Keratinocyte (primary cell): ENCODE results near the gene RSPH1. TPM values are rescaled to one million over a fixed set of nuclear protein-coding genes. Genes with fewer than 3 reads are reported as not detected.
"Not testable (repeated sequence)": the region's sequence is repeated elsewhere in the genome, so short reads cannot be mapped to it uniquely, and the experiment has no call there.

Source experiments
- DNase-seq: peaks from one replicate; pipeline ENCODE4 v3.0.0-alpha.2; 2011; ENCODE audit warnings: low read depth, missing footprints, low spot score
- FAIRE-seq: peaks from 2 replicates; lab custom pipeline; 2011; peaks lifted over from hg19 to GRCh38; lab: Jason Lieb, UNC
- H2AFZ ChIP-seq: 2 replicates; pipeline ENCODE4 v1.6.0; 2012; ENCODE audit warnings: low read length, control low read depth, inconsistent platforms; ENCODE audit not compliant: control insufficient read depth
- H3K27ac ChIP-seq: 2 replicates; pipeline ENCODE4 v1.5.1; 2011; ENCODE audit warnings: low read length; ENCODE audit not compliant: control insufficient read depth, insufficient read depth
- H3K27me3 ChIP-seq: 3 replicates; pipeline ENCODE4 v1.6.0; 2011; ENCODE audit warnings: low read length; ENCODE audit not compliant: control insufficient read depth, insufficient read depth; ENCODE audit errors: extremely low read depth
- H3K36me3 ChIP-seq, 2 experiments: 2 replicates in 1 of 2; 3 replicates in 1 of 2; pipeline ENCODE4 v1.5.1; 2011; ENCODE audit warnings: low read length in 2 of 2, mild to moderate bottlenecking in 1 of 2; ENCODE audit not compliant: control insufficient read depth in 2 of 2, insufficient read depth in 2 of 2; ENCODE audit errors: extremely low read depth in 1 of 2
- H3K4me1 ChIP-seq: 3 replicates; pipeline ENCODE4 v1.5.1; 2011; ENCODE audit warnings: low read length; ENCODE audit not compliant: control insufficient read depth, insufficient read depth; ENCODE audit errors: extremely low read depth
- H3K4me2 ChIP-seq: 3 replicates; pipeline ENCODE4 v1.6.0; 2011; ENCODE audit warnings: low read depth, low read length; ENCODE audit not compliant: control insufficient read depth, insufficient read depth; ENCODE audit errors: extremely low read depth
- H3K4me3 ChIP-seq, 3 experiments: fragments of 200-600 bp in 1 of 3; sonication (generic) in 1 of 3; 2 replicates in 2 of 3; 3 replicates in 1 of 3; pipeline ENCODE4 v1.5.1; 2011 to 2016; ENCODE audit warnings: low read length in 3 of 3, mild to moderate bottlenecking in 3 of 3, control low read depth in 2 of 3, inconsistent platforms in 1 of 3, low read depth in 1 of 3, mixed read lengths in 1 of 3, mixed run types in 1 of 3, moderate library complexity in 1 of 3; ENCODE audit not compliant: control insufficient read depth in 2 of 3, insufficient read depth in 2 of 3; ENCODE audit errors: extremely low read depth in 1 of 3
- H3K79me2 ChIP-seq: 2 replicates; pipeline ENCODE4 v1.6.0; 2012; ENCODE audit warnings: low read length; ENCODE audit not compliant: control insufficient read depth, insufficient read depth
- H3K9ac ChIP-seq: 3 replicates; pipeline ENCODE4 v1.6.0; 2011; ENCODE audit warnings: low read length; ENCODE audit not compliant: control insufficient read depth, insufficient read depth; ENCODE audit errors: extremely low read depth
- H3K9me1 ChIP-seq: 3 replicates; pipeline ENCODE4 v1.6.0; 2011; ENCODE audit warnings: low read length; ENCODE audit not compliant: control insufficient read depth, insufficient read depth; ENCODE audit errors: extremely low read depth
- H3K9me3 ChIP-seq: 2 replicates; pipeline ENCODE4 v1.5.1; 2012; ENCODE audit warnings: low read depth, low read length; ENCODE audit not compliant: control insufficient read depth
- H4K20me1 ChIP-seq: 3 replicates; pipeline ENCODE4 v1.6.0; 2011; ENCODE audit warnings: low read length; ENCODE audit not compliant: control insufficient read depth, insufficient read depth; ENCODE audit errors: extremely low read depth
- CTCF ChIP-seq, 3 experiments: IDR thresholded peaks in 1 of 3; conservative IDR thresholded peaks in 1 of 3; optimal IDR thresholded peaks in 1 of 3; 2 replicates in 2 of 3; 3 replicates in 1 of 3; pipeline versions ENCODE3 to v1.5.1; 2011; ENCODE audit warnings: low read length in 3 of 3, mild to moderate bottlenecking in 3 of 3, moderate library complexity in 2 of 3, control low read depth in 1 of 3, inconsistent platforms in 1 of 3; ENCODE audit not compliant: insufficient read depth in 2 of 3; ENCODE audit errors: extremely low read depth in 1 of 3
- EZH2 ChIP-seq: IDR thresholded peaks from one replicate; pipeline ENCODE4 v1.6.1; 2012; ENCODE audit warnings: inconsistent platforms, mild to moderate bottlenecking, low read length, moderate library complexity
- dilution Hi-C: fragments of 300-500 bp; cut with MboI; formaldehyde crosslinking; loops from one replicate; pipeline ENCODE4 v1.7.0; 2020; ENCODE audit warnings: low sequenced_read_pairs; ENCODE audit not compliant: extremely low pct_ligation_motif_present
- polyA plus RNA-seq, 5 experiments: library from polyadenylated mRNA; depleted of rRNA in 3 of 5; stranded (reverse) in 3 of 5; stranded (forward) in 1 of 5; unstranded in 1 of 5; fragments of >200 nt; gene quantifications; 1 replicate in 1 of 5; 2 replicates in 3 of 5; 3 replicates in 1 of 5; pipeline versions ENCODE4 v1.2.1 to v1.2.3, GENCODE V29; 2011 to 2012; ENCODE audit warnings: missing spikeins in 2 of 5, low read depth in 1 of 5, low replicate concordance in 1 of 5

Gene RSPH1
- polyA plus RNA-seq, 1 donor (not counting 4 experiments of a cell fraction or from before 2014, with no cell fraction given), result 0.50 TPM

- Histone ChIP-seq H3K27me3 (no peaks in the 10 kb centered on the region), H4K20me1 (no peaks in the 10 kb centered on the region), H3K4me3 (no peak overlapping the region), H3K9ac (no peak overlapping the region), H3K9me3 (no peaks in the 10 kb centered on the region), H3K9me1 (no peaks in the 10 kb centered on the region), H2AFZ (no peak overlapping the region), H3K4me1 (peaks cover 25% of the 10 kb centered on the region), H3K36me3 (no peaks in the 10 kb centered on the region), H3K4me2 (no peak overlapping the region), H3K79me2 (no peaks in the 10 kb centered on the region), H3K27ac (no peak overlapping the region)
- no peak for TF ChIP-seq EZH2
- TF ChIP-seq CTCF (optimal IDR thresholded peaks at IDR 0.05 in 1 of 3, IDR thresholded peaks at IDR 0.05 in 1 of 3, conservative IDR thresholded peaks at IDR 0.05 in 1 of 3; ENCODE audit: extremely low read depth in 1 of 3, insufficient read depth in 2 of 3, low read length in 3 of 3), result no peak
- dilution Hi-C loops, result no loop called here
- DNase-seq (no peak), FAIRE-seq (no peak)
These were observed 24.2 kb downstream of the RSPH1 start for GRCh38 chr21:42471716-42472330.

GRCh38 chr21:42471206-42471605 lies 24.8 kb downstream of the RSPH1 start:
- Histone ChIP-seq H3K9me1 (no peaks in the 10 kb centered on the region), H3K27me3 (no peaks in the 10 kb centered on the region), H3K9ac (no peak overlapping the region), H3K4me3 (no peak overlapping the region), H3K27ac (no peak overlapping the region), H4K20me1 (no peaks in the 10 kb centered on the region), H3K36me3 (no peaks in the 10 kb centered on the region), H3K4me1 (peaks cover 25% of the 10 kb centered on the region), H2AFZ (no peak overlapping the region), H3K79me2 (no peaks in the 10 kb centered on the region), H3K9me3 (no peaks in the 10 kb centered on the region), H3K4me2 (no peak overlapping the region)
- dilution Hi-C loops, result no loop called here
- DNase-seq (no peak), FAIRE-seq (no peak)
- TF ChIP-seq EZH2 (no peak), CTCF (optimal IDR thresholded peaks at IDR 0.05 in 1 of 3, IDR thresholded peaks at IDR 0.05 in 1 of 3, conservative IDR thresholded peaks at IDR 0.05 in 1 of 3; ENCODE audit: extremely low read depth in 1 of 3, insufficient read depth in 2 of 3, low read length in 3 of 3) (no peak)

GRCh38 chr21:42469726-42470125 lies 26.3 kb downstream of the RSPH1 start:
- H3K4me1 ChIP-seq, result peaks cover 21% of the 10 kb centered on the region
- H3K9me1 ChIP-seq, FAIRE-seq, H3K27ac ChIP-seq, H4K20me1 ChIP-seq, H3K4me3 ChIP-seq, H3K4me2 ChIP-seq, DNase-seq, H3K27me3 ChIP-seq, H3K36me3 ChIP-seq, H2AFZ ChIP-seq, H3K9me3 ChIP-seq, H3K79me2 ChIP-seq, H3K9ac ChIP-seq, dilution Hi-C loops: not testable (repeated sequence)
